SU-DHL-6 (cell line): ENCODE results near the gene ZNF423.
A peak's percentile ranks its signal among the peaks of the same experiment; 100 is the strongest.

Experiments
- H2AFZ ChIP-seq: fragments of 200-600 bp; sonication (generic); 2 replicates; pipeline ENCODE4 v1.6.1; 2014; ENCODE audit warnings: low read depth, mild to moderate bottlenecking, moderate library complexity, mixed read lengths, antibody characterized with exemption, low read length; ENCODE audit not compliant: severe bottlenecking
- H3F3A ChIP-seq: fragments of 200-600 bp; shearing (Covaris generic); 2 replicates; pipeline ENCODE4 v1.6.0; 2016; ENCODE audit warnings: antibody characterized with exemption, mild to moderate bottlenecking; ENCODE audit not compliant: insufficient read depth
- H3K27ac ChIP-seq: fragments of 200-600 bp; sonication (generic); 2 replicates; pipeline ENCODE4 v1.5.1; 2016; ENCODE audit warnings: low read depth, mild to moderate bottlenecking, low read length, moderate library complexity, mixed read lengths
- H3K27me3 ChIP-seq: fragments of 200-600 bp; sonication (generic), shearing (Covaris generic); 2 replicates; pipeline ENCODE4 v1.6.0; 2014; ENCODE audit warnings: mild to moderate bottlenecking, low read length
- H3K36me3 ChIP-seq: fragments of 200-600 bp; sonication (generic); 2 replicates; pipeline ENCODE4 v1.6.1; 2014; ENCODE audit warnings: mild to moderate bottlenecking, low read length, mixed read lengths
- H3K4me2 ChIP-seq: fragments of 300-600, 200-600 bp; shearing (Covaris generic), sonication (generic); 2 replicates; pipeline ENCODE4 v1.6.0; 2014; ENCODE audit warnings: low read length, low read depth, mild to moderate bottlenecking; ENCODE audit not compliant: poor library complexity, severe bottlenecking
- H3K4me3 ChIP-seq: fragments of 200-600 bp; sonication (generic); 2 replicates; pipeline ENCODE4 v1.5.1; 2014; ENCODE audit warnings: antibody characterized with exemption, low read length, mild to moderate bottlenecking, mixed read lengths; ENCODE audit not compliant: insufficient read depth, poor library complexity, severe bottlenecking
- H3K79me2 ChIP-seq: fragments of 200-600 bp; sonication (generic); 2 replicates; pipeline ENCODE4 v1.6.1; 2014; ENCODE audit warnings: mild to moderate bottlenecking, low read length, moderate library complexity; ENCODE audit not compliant: insufficient read depth
- H3K9ac ChIP-seq: fragments of 200-600 bp; sonication (generic); 2 replicates; pipeline ENCODE4 v1.7.0; 2014; ENCODE audit warnings: mild to moderate bottlenecking, low read length
- H3K9me2 ChIP-seq: fragments of 200-600 bp; sonication (generic); replicated peaks from 2 replicates; pipeline ENCODE4 v1.6.1; 2014; ENCODE audit warnings: low read length; ENCODE audit not compliant: insufficient read depth
- H3K9me3 ChIP-seq: fragments of 200-600 bp; sonication (generic); 2 replicates; pipeline ENCODE4 v1.6.1; 2014; ENCODE audit warnings: low read length, mixed read lengths; ENCODE audit not compliant: insufficient read depth
- H4K20me1 ChIP-seq: fragments of 200-600 bp; sonication (generic); 2 replicates; pipeline ENCODE4 v1.6.1; 2014; ENCODE audit warnings: low read depth, mild to moderate bottlenecking, antibody characterized with exemption, low read length, moderate library complexity, mixed read lengths
- CTCF ChIP-seq: fragments of 200-600 bp; sonication (generic); IDR thresholded peaks from one replicate; pipeline ENCODE4 v1.5.1; 2017; ENCODE audit warnings: antibody characterized with exemption, mild to moderate bottlenecking, low read length, moderate library complexity; ENCODE audit not compliant: insufficient read depth, poor library complexity, severe bottlenecking
- EZH2phosphoT487 ChIP-seq: fragments of 200-600 bp; sonication (generic), shearing (Covaris generic); conservative IDR thresholded peaks from 2 replicates; pipeline ENCODE4 v1.6.1; 2018; ENCODE audit warnings: mild to moderate bottlenecking, antibody characterized with exemption, low read length, moderate library complexity, mixed read lengths

The ZNF423 gene

DNA sequence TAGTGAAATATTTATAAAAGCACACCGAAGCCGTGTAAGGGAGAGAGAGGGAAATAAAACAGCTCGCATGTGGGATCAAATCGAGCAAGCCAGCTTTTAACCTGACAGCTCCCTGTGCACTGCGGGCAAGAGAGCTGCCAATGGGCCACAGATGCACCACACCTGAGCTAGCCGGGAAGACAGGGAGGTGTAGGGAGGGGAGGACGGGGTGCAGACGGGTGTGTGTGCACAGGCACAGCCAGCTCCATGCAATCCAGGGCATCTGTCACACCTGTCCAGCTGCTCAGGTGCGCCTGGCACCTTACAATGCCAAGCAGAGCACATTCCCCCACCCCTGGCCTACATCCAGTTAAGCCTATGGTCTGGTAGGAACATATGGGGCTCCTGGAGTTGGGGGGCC, 412.3 kb downstream of the ZNF423 start:
- Histone ChIP-seq H3K9me3 (no peaks in the 10 kb centered on the region), H3K9me2 (no peaks in the 10 kb centered on the region), H4K20me1 (no peaks in the 10 kb centered on the region), H3K36me3 (no peaks in the 10 kb centered on the region), H3K79me2 (no peaks in the 10 kb centered on the region), H3K27me3 (no peaks in the 10 kb centered on the region), H3K27ac (no peak overlapping the region), H3K4me2 (no peak overlapping the region), H3F3A (peaks cover 13% of the 10 kb centered on the region; the same call in 1 of the 2 replicates), H2AFZ (no peak overlapping the region), H3K4me3 (no peak overlapping the region), H3K9ac (no peak overlapping the region)
- TF ChIP-seq EZH2phosphoT487, result no peak

- no peaks in the 10 kb centered on the region for H3K27me3 ChIP-seq
- H3F3A ChIP-seq, result peaks cover 13% of the 10 kb centered on the region; the same call in 1 of the 2 replicates
- peak overlapping the region; percentile 72 for H3K4me2 ChIP-seq
- peak overlapping the region; percentile 75 for H2AFZ ChIP-seq
- peak overlapping the region; percentile 58 for H3K9ac ChIP-seq
- TF ChIP-seq CTCF, result no peak
- peak overlapping the region; percentile 84 for H3K27ac ChIP-seq
- H3K9me2 ChIP-seq, result no peaks in the 10 kb centered on the region
- H3K4me3 ChIP-seq, result no peak overlapping the region
- no peaks in the 10 kb centered on the region for H3K36me3 ChIP-seq
- no peaks in the 10 kb centered on the region for H4K20me1 ChIP-seq
- H3K79me2 ChIP-seq, result no peaks in the 10 kb centered on the region
- no peaks in the 10 kb centered on the region for H3K9me3 ChIP-seq
Observed at GRCh38 chr16:49442805-49443204, 413.1 kb downstream of the ZNF423 start.

DNA sequence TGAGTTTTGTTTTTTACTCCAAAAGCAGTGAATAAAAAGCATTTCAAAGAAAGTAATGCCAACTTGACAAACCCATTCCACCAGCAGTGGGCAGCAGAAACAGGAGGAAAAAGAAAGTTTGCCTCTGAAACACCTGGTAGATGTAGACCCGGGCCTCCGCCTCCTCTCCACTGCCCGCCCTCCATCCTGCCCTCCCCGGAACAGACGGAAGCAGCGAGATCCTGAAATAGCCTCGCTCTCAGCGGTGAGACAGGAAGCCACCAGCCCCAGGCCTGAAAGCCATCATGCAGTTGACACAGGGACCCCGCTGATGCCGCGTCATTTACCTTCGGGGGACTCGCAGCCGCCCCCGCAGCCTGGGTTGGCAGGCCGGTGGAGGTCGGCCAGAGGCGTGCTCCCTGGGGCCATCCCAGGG, 414.5 kb downstream of the ZNF423 start:
- Histone ChIP-seq H3K4me3 (peak overlapping the region; percentile 40), H3K9ac (peak overlapping the region; percentile 58), H3K4me2 (peak overlapping the region; percentile 72), H2AFZ (peak overlapping the region; percentile 64), H3K36me3 (no peaks in the 10 kb centered on the region), H3K79me2 (no peaks in the 10 kb centered on the region), H3K27me3 (no peaks in the 10 kb centered on the region), H3K9me3 (no peaks in the 10 kb centered on the region), H3K27ac (peak overlapping the region; percentile 84), H3K9me2 (no peaks in the 10 kb centered on the region), H3F3A (peaks cover 13% of the 10 kb centered on the region; the same call in 1 of the 2 replicates), H4K20me1 (no peaks in the 10 kb centered on the region)
- peak; percentile 69 for TF ChIP-seq CTCF
- no peak for TF ChIP-seq EZH2phosphoT487

- peak overlapping the region; percentile 64 for H2AFZ ChIP-seq
- H3K9ac ChIP-seq, result peak overlapping the region; percentile 44
- no peak overlapping the region for H3K4me3 ChIP-seq
- TF ChIP-seq CTCF, result peak; percentile 57
- no peak for TF ChIP-seq EZH2phosphoT487
- no peaks in the 10 kb centered on the region for H3K36me3 ChIP-seq
- H3K9me2 ChIP-seq, result no peaks in the 10 kb centered on the region
- no peaks in the 10 kb centered on the region for H3K9me3 ChIP-seq
- H3K4me2 ChIP-seq, result peak overlapping the region; percentile 72
- H4K20me1 ChIP-seq, result no peaks in the 10 kb centered on the region
- H3K27ac ChIP-seq, result peak overlapping the region; percentile 60
- H3K27me3 ChIP-seq, result no peaks in the 10 kb centered on the region
- H3K79me2 ChIP-seq, result no peaks in the 10 kb centered on the region
- peaks cover 13% of the 10 kb centered on the region; the same call in 1 of the 2 replicates for H3F3A ChIP-seq
Observed at GRCh38 chr16:49440156-49441065, 415.5 kb downstream of the ZNF423 start.
